Fibroblast of lung (primary cell): ENCODE measurements around the gene ZNF92.

Experiments used
- EZH2 ChIP-seq: IDR thresholded peaks from 2 replicates; pipeline ENCODE4 v1.5.1; 2012; ENCODE audit warnings: low read length, control low read depth, mild to moderate bottlenecking; ENCODE audit errors: missing control alignments
- TF ChIP-seq, protein P1 (sequence below), 2 donors: IDR thresholded peaks in 1 of 2; conservative IDR thresholded peaks in 1 of 2; 1 replicate in 1 of 2; 2 replicates in 1 of 2; pipeline ENCODE4 v1.5.1; 2011 to 2012; ENCODE audit warnings: low read length in 2 of 2, control low read depth in 1 of 2, inconsistent platforms in 1 of 2, low read depth in 1 of 2, mild to moderate bottlenecking in 1 of 2

DNA sequence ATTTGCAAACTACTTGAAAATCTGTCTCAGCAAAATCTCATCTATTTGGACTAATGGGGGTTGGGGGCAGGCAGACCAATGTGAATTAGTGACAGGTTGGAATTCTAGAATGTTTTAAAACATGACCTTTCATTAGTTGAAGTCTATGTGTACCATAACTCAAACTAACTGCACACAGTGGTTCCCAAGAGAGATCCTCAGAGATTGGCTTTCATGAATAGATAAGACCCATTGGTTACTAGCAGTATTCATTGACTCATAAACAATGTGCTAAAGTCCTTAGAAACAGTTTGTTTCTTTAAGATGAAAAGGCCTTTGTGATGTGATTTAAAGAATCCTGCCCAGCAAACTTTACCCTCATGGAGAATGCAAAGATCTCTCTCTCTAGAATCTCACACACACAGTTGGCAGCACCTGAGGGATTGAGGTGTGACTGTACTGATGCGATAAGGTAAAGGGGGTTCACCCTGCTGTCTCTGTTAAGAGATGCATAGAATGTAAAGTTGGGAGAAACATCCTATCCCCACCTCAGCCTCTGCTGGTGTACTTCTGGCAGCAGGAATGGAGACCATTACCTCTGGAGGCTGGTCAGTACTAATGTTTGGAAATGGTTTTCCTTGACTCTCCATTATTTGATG, 70.7 kb downstream of the ZNF92 start:
- TF ChIP-seq, protein P1, sequence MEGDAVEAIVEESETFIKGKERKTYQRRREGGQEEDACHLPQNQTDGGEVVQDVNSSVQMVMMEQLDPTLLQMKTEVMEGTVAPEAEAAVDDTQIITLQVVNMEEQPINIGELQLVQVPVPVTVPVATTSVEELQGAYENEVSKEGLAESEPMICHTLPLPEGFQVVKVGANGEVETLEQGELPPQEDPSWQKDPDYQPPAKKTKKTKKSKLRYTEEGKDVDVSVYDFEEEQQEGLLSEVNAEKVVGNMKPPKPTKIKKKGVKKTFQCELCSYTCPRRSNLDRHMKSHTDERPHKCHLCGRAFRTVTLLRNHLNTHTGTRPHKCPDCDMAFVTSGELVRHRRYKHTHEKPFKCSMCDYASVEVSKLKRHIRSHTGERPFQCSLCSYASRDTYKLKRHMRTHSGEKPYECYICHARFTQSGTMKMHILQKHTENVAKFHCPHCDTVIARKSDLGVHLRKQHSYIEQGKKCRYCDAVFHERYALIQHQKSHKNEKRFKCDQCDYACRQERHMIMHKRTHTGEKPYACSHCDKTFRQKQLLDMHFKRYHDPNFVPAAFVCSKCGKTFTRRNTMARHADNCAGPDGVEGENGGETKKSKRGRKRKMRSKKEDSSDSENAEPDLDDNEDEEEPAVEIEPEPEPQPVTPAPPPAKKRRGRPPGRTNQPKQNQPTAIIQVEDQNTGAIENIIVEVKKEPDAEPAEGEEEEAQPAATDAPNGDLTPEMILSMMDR (conservative IDR thresholded peaks at IDR 0.05 in 1 of 2, IDR thresholded peaks at IDR 0.05 in 1 of 2; ENCODE audit: low read depth in 1 of 2, low read length in 2 of 2): no peak
- TF ChIP-seq EZH2: no peak
